ENCODE measurements around the gene FOXN3.

FOXN3 gene

GRCh38 chr14:89144642-89145041, 272.4 kb downstream of the FOXN3 start:
- no peak for DNase-seq

DNA sequence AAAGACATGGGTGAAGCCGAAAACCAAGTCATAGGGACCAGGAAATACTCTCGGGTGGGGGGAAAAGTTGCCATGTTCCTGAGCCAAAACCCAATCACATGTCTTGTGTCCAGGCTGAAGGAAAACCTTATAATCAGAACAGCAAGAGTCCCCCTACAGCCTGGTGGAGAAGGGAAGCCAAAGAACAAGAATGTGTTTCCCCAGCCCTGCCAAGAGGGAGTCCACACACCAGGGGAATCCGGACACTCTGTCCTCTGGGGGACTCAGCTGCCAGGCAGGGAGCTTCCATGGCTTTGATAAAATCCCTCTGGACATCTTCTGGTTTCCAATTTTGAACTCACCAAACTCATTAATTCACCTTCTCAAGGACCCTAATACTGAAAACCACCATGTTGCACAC, 273.0 kb downstream of the FOXN3 start:
- no peak for DNase-seq

DNA sequence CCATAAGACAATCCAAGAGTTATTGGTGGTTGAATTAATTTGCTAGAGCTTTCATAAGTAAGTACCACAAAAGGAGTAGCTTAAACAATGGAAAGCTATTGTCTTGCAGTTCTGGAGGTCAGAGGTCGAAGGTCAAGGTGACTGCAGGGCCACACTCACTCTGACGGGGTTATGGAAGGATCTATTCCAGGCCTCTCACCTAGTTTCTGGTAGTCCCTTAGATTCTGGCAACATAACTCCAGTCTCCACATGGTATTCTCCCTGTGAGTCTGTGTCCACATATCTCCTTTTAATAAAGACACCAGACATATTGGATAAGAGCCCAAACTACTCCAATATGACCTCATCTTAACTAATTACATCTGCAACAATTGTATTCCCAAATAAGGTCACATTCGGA, 273.4 kb downstream of the FOXN3 start:
- no peak for DNase-seq

DNA sequence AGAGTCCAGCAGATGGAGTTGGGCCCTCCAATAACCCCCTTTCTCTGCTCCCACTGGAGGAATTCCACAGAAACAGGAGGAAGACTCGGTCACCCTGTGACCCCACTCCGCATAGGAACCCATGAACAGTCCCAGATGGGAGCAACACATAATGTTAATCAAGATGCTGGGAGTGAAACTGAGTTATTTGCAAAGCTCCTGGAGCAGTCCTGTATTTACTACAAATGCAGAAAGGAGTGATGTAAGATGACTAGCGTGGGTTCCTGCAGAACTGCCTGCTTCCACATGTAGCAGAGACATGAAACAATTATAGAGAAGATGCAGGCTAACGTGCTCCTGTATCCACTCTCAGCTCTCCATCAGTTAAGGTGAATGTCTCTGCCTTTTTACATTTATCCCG, 274.7 kb downstream of the FOXN3 start:
- DNase-seq, result no peak

GRCh38 chr14:89141862-89142261, 275.2 kb downstream of the FOXN3 start:
- no peak for DNase-seq

- no peak for DNase-seq
Observed at GRCh38 chr14:89140326-89140725, 276.7 kb downstream of the FOXN3 start.

- no peak for DNase-seq
Observed at GRCh38 chr14:89139404-89140247, 277.4 kb downstream of the FOXN3 start.

DNA sequence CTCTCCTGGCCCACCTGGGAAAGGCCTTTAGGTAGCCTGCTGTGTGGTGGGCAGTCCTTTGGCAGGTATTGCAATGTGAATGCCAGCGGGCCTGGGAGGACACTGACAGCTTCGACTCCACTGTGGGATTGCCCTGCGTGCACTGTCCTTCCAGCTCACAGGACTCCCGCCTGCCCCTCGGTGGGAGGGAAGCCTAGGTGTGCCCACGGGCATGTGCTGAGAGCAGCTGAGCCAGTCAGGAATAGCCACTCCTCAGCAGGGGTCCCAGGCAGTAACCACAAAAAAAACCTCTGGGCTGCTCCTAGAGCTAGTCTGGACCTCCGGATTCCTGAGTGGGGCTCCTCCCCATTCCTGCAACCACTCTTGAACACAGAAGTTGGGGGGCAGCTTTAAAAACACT, 278.2 kb downstream of the FOXN3 start:
- DNase-seq, result no peak

GRCh38 chr14:89137526-89138163, 279.4 kb downstream of the FOXN3 start:
- DNase-seq, result no peak

- DNase-seq, result no peak
Observed at GRCh38 chr14:89136587-89136986, 280.4 kb downstream of the FOXN3 start.

DNA sequence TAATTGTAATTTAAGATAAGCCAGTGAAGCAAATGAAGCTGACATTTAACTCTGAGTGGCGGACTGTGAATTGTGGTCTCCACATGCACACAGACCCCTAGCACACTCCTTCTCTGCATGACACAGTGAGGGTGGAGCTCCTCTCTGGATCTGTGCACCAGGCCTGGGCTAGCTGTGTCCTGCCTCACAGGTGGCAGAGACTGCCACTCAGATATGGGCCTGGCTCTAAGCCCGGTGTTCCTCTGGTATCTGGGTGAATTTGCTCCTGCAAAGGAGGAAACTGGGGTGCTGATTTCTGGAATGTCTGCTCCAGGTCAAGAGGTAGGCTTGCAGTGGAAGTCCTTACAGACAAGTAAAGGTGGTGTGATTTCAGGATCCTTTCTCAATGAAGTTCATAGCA, 282.4 kb downstream of the FOXN3 start:
- DNase-seq, result no peak

DNA sequence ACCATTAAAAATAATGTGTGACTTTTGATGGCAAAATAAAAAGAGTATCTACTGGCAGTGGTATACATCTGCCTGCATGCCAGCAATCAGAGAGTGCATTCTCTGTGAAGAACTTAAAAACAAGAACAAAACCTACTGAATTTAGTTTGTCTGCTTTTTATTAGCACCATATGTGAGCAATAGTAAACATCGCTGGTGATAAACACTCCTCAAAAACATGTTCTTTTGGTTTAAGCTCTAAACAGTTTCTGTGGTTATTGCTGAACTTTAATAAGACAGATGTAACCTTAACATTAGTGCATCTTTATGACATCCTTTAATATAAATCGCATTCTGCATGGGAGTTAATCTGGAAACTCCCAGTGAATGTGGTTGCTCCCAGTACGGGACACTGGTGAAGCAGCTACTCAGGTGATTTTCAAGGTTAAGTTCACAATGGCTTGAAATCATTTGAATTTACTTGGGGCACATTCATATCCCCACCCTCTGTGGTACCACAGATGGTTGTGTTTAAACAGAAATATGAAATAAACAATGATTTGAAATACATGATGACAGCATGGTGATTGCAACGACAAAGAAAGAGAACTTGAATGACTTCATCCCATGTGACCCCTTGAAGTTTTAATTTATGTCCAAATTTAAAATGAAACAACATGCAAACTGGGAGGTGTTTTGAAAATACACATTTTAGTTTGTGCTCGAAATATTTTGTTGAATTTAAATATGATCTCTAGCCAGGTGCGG, 285.9 kb downstream of the FOXN3 start:
- no peak for DNase-seq

DNA sequence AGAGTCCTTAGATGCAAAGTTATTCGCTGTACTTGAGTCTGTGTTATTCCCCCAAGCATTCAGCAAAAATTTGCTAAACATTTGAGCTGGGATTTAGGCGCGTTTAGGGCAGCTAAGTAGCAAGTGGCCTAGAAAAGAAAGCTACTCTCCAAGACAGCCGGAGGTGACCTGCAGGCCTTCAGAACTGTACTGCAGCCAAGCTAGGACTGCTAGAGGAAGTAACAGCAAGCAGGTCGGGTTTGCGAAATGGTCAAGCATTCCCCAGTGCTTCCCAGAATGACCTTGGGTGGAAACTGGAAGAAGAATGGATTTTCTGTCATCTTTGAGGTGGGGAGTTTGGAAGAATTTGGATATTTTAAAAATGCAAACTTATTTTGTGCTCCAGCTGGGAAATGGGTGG, 287.5 kb downstream of the FOXN3 start:
- no peak for DNase-seq

GRCh38 chr14:89128311-89129026, 288.6 kb downstream of the FOXN3 start:
- DNase-seq, result no peak

GRCh38 chr14:89126461-89126860, 290.6 kb downstream of the FOXN3 start:
- no peak for DNase-seq

GRCh38 chr14:89125216-89125615, 291.8 kb downstream of the FOXN3 start:
- no peak for DNase-seq

GRCh38 chr14:89123851-89124250, 293.2 kb downstream of the FOXN3 start:
- DNase-seq, result no peak

DNA sequence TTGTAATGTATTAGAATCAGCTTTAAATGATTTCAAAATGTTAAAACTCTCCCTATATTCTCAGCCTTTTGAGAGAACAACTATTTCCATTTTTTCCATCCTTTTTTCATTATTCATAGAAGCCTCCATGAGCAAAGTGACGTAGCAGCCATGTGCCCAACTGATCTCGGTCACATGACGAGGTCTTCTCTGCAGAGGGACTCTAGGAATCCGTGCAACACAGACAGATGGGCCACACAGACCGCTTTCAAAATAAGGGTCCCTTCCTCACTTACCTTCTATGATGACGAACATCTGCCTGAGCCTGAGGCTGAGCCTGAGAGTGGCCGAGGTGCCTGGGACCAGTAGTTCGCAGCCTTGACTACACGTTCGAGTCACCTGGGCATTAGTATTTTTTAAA, 293.8 kb downstream of the FOXN3 start:
- DNase-seq, result no peak

DNA sequence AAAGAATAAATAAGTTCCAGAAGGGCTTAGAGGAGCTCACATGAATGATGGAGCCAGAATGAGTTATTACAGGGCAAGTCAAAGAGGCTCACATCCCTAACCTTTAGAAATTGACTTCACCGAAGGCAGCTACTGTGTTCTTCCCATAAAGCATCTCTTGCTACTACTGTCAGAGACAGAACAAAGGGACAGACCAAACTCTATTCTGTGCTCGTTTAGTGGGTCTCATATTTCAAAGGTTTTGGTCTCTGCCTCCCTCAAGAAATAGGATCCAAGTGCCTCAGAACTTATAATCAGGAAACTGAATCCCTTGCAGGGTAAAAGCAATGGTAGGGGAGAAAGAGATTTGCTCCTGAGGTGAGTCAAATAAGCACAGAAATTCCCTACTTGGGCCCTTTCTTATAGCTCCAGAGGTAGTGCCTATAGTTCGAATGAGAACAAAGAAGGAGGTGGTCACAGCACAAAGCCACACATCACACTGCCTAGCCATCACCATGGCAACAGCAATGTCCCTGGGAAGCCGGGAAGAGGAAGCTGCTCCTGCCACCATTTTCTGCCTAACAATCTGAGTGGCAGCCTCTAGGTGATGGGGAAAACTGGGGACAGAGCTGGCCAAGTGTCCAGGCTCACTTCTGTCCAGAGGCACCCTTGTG, 294.9 kb downstream of the FOXN3 start:
- DNase-seq, result no peak

DNA sequence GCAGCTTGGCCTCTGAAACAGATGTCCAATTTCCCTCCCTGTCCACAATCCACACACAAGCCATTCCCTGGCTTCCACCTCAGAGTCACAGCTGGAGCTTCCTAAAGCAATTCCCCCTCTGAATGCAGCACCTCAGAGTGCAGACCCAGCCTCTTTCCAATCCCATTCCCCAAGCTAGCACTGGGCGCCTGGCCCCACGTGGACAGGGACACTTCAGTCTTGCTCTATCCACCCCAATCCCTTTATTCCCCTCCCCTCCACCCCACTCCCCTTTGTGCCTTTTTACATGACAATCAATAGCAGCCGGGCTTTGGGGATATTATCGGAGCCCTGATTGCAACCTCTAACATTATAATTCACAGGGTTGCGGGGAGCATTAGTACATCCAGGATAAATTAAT, 300.0 kb downstream of the FOXN3 start:
- DNase-seq, result no peak

DNA sequence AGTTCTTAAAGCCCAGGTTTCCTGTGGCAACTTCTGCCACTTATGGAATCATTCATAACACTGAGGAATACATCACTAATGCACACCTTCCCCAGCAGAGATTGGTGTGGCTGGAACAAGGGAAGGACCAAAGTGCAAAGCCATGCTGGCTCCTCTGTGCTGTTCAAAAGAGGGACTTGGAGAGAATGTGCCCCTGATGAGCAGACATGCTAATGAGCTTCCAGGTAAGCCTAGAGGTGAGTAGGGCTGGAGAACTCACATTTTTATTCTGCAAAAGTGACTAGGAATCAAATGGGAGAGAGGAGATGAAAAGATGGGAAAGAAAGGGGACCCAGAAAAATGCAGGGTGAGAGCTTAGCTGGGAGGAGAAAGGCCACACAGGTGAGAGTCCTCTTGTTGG, 302.9 kb downstream of the FOXN3 start:
- DNase-seq, result no peak

DNA sequence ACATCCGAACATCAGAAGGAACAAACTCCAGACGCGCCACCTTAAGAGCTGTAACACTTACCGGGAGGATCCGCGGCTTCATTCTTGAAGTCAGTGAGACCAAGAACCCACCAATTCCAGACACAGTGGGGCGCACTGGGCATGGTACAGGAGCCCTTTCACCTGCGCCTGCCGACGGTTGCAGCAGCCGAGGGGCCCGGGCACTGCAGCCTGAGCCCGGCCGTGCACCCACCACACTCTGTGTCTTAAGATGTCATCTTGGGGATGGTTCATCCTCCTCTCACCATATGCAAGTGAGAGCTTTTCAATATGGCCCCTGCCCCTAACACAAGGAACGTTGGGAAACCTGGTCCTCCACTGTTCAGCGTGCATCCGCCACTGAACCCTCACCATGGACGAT, 304.3 kb downstream of the FOXN3 start:
- no peak for DNase-seq

Measured in NCI-H2081 treated with DMSO at 0.1 percent for 48 hours (cell line).